ENCODE measurements around the gene ACLY. TPM values are rescaled to one million over a fixed set of nuclear protein-coding genes. Genes with fewer than 3 reads are reported as not detected.

The ACLY gene
- total and polyA plus RNA-seq, 7 experiments from 2014 or later, result 42.7 to 154 (median 67.9) TPM

DNA sequence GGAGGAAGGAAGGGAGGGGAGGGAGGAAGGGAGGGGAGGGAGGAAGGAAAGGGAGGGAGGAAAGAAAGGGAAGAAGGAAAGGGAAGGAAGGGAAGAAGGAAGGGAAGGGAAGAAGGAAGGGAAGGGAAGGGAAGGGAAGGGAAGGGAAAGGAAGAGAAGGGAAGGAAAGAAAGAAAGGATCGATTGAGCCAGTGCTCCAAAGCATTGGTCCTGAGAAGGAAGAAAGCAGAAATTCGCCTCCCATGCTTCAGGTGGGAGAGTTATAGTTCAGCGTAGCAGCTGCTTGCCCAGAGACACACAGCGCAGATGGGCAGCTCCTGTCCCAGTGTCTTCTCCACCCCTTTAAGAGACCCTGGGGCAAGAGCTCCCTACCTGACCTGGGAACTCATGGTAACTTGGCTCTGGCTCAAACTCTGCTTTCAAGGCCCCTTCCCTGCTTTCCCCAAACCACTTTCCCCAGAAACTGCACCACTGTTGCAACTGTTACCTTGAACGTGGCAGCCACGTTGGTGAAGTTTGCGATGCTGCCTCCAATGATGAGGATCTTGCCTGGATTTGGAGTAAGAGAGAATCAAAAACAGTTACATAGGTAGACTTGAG lies 14.4 kb downstream of the ACLY start:
- H3K36me3 ChIP-seq (ENCODE audit: control insufficient read depth in 2 of 3, insufficient read depth in 3 of 3, low read length in 3 of 3), result peaks cover 18 to 85% (median 21%) of the 10 kb centered on the region in 3 experiments
- no peak overlapping the region for H3K27ac ChIP-seq (ENCODE audit: low read depth, low read length)
- no peak overlapping the region for H3K27ac Mint-ChIP-seq
- H3K9me3 Mint-ChIP-seq, result no peaks in the 10 kb centered on the region
- no peak overlapping the region for H3K4me3 Mint-ChIP-seq
- CTCF ChIA-PET, result no interaction called here
- H3K4me3 ChIP-seq (ENCODE audit: low read length), result no peak overlapping the region
- DNase-seq (no peak), ATAC-seq (no peak)
- H3K9me3 ChIP-seq (ENCODE audit: control insufficient read depth in 2 of 3, low read length in 3 of 3), result no peaks in the 10 kb centered on the region
- peaks cover 0 to 8% (median 0%) of the 10 kb centered on the region in 7 donors for H3K4me1 Mint-ChIP-seq
- H3K4me1 ChIP-seq (ENCODE audit: control insufficient read depth in 2 of 2, insufficient read depth in 2 of 2, low read length in 2 of 2), result no peaks in the 10 kb centered on the region
- no peaks in the 10 kb centered on the region for H3K27me3 Mint-ChIP-seq
- POLR2A ChIA-PET, result no interaction called here
- intact Hi-C loops (cut with micrococcal nuclease), result no loop called here
- H3K27me3 ChIP-seq (ENCODE audit: control insufficient read depth in 2 of 2, insufficient read depth in 2 of 2, low read length in 2 of 2), result no peaks in the 10 kb centered on the region
- H3K36me3 Mint-ChIP-seq, result peaks cover 9 to 55% (median 12%) of the 10 kb centered on the region in 5 donors

DNA sequence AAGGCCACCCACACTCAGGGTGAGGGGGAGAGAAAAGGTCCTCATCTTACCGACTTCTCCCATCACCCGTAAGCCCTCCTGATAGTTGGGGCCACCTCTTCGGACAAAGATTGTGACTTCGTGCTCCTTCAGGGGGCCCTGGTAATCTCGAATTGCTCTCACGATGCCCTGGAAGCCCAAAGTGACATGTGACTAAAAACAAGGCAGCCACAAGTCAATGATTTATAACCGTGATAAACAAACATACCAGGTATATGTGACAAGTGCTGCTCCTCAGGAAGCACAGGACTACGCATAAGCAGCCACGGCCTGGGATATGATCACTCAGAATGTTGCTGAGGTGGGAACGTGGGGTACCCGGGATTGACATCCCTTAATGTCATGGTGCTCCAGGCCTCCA lies 17.1 kb downstream of the ACLY start:
- no peaks in the 10 kb centered on the region for H3K4me1 ChIP-seq (ENCODE audit: control insufficient read depth in 2 of 2, insufficient read depth in 2 of 2, low read length in 2 of 2)
- H3K4me3 ChIP-seq (ENCODE audit: low read length), result no peak overlapping the region
- no peak for DNase-seq
- Mint-ChIP-seq H3K36me3 (peaks cover 13 to 58% (median 15%) of the 10 kb centered on the region in 5 donors), H3K4me1 (peaks cover 0 to 11% (median 0%) of the 10 kb centered on the region in 7 donors), H3K27ac (no peak overlapping the region), H3K9me3 (no peaks in the 10 kb centered on the region), H3K27me3 (no peaks in the 10 kb centered on the region), H3K4me3 (no peak overlapping the region)
- intact Hi-C loops (cut with micrococcal nuclease), result no loop called here
- CTCF ChIA-PET, result no interaction called here
- ATAC-seq, result no peak
- no peaks in the 10 kb centered on the region for H3K27me3 ChIP-seq (ENCODE audit: control insufficient read depth in 2 of 2, insufficient read depth in 2 of 2, low read length in 2 of 2)
- no peak overlapping the region for H3K27ac ChIP-seq (ENCODE audit: low read depth, low read length)
- POLR2A ChIA-PET, result no interaction called here
- peaks cover 28 to 85% (median 29%) of the 10 kb centered on the region in 3 experiments for H3K36me3 ChIP-seq (ENCODE audit: control insufficient read depth in 2 of 3, insufficient read depth in 3 of 3, low read length in 3 of 3)
- H3K9me3 ChIP-seq (ENCODE audit: control insufficient read depth in 2 of 3, low read length in 3 of 3), result no peaks in the 10 kb centered on the region

DNA sequence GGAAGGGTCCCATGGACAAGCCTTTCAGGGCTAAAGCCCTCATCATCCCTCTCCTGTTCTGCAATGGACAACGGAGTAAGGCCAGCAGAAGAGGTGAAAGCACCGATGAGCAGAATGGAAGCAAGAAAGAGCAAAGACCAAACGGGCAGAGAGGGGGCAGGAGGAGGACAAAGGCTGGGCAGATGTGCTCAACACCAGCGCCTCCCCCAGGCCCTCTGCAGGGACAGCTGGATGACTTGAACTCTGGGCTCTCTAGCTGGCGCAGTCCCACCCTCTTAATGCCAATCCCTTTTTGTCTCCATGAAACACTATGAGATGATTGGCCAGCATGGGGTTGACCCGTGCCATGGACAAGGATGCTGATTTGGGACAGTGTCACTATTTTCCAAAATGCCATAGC lies 22.0 kb downstream of the ACLY start:
- Mint-ChIP-seq H3K4me3 (no peak overlapping the region), H3K27me3 (no peaks in the 10 kb centered on the region), H3K36me3 (peaks cover 11 to 72% (median 20%) of the 10 kb centered on the region in 5 donors), H3K9me3 (no peaks in the 10 kb centered on the region), H3K4me1 (peaks cover 0 to 16% (median 0%) of the 10 kb centered on the region in 7 donors), H3K27ac (peak overlapping the region in 2 of 9 donors; percentile 42 to 62)
- intact Hi-C loops (cut with micrococcal nuclease), result no loop called here
- ChIA-PET POLR2A (no interaction called here), CTCF (no interaction called here)
- DNase-seq (no peak), ATAC-seq (no peak)
- Histone ChIP-seq H3K27ac (ENCODE audit: low read depth, low read length) (no peak overlapping the region), H3K27me3 (ENCODE audit: control insufficient read depth in 2 of 2, insufficient read depth in 2 of 2, low read length in 2 of 2) (no peaks in the 10 kb centered on the region), H3K4me1 (ENCODE audit: control insufficient read depth in 2 of 2, insufficient read depth in 2 of 2, low read length in 2 of 2) (no peaks in the 10 kb centered on the region), H3K36me3 (ENCODE audit: control insufficient read depth in 2 of 3, insufficient read depth in 3 of 3, low read length in 3 of 3) (peaks cover 15 to 94% (median 23%) of the 10 kb centered on the region in 3 experiments), H3K4me3 (ENCODE audit: low read length) (no peak overlapping the region), H3K9me3 (ENCODE audit: control insufficient read depth in 2 of 3, low read length in 3 of 3) (no peaks in the 10 kb centered on the region)

DNA sequence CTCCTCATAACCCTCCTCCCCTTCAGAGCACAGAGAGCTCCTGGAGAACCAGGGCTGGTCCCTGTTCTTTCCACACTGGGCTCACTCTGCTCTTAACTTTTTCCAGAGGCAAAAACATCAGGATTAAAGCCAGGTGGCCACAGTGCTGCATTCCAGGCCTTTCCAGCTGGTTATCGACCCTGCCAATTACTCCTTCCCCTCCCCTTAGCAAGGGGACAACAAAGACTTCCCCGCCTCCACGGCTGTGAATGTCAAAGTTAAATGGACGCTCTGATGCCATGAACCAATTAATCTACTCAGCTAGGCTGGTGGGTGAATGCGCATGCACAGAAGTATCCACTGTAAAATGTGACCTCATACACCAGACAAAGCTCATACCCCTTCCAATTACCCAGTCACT lies 23.1 kb downstream of the ACLY start:
- ChIA-PET CTCF (no interaction called here), POLR2A (no interaction called here)
- intact Hi-C loops (cut with micrococcal nuclease), result no loop called here
- ATAC-seq, result no peak
- Histone ChIP-seq H3K9me3 (ENCODE audit: control insufficient read depth in 2 of 3, low read length in 3 of 3) (no peaks in the 10 kb centered on the region), H3K27me3 (ENCODE audit: control insufficient read depth in 2 of 2, insufficient read depth in 2 of 2, low read length in 2 of 2) (no peaks in the 10 kb centered on the region), H3K4me3 (ENCODE audit: low read length) (no peak overlapping the region), H3K27ac (ENCODE audit: low read depth, low read length) (no peak overlapping the region), H3K4me1 (ENCODE audit: control insufficient read depth in 2 of 2, insufficient read depth in 2 of 2, low read length in 2 of 2) (no peaks in the 10 kb centered on the region), H3K36me3 (ENCODE audit: control insufficient read depth in 2 of 3, insufficient read depth in 3 of 3, low read length in 3 of 3) (peaks cover 15 to 94% (median 23%) of the 10 kb centered on the region in 3 experiments)
- Mint-ChIP-seq H3K4me3 (no peak overlapping the region), H3K9me3 (no peaks in the 10 kb centered on the region), H3K36me3 (peaks cover 4 to 65% (median 20%) of the 10 kb centered on the region in 5 donors), H3K27ac (peak overlapping the region in 1 of 9 donors; percentile 59), H3K27me3 (no peaks in the 10 kb centered on the region), H3K4me1 (peaks cover 0 to 9% (median 0%) of the 10 kb centered on the region in 7 donors)
- DNase-seq, result no peak

DNA sequence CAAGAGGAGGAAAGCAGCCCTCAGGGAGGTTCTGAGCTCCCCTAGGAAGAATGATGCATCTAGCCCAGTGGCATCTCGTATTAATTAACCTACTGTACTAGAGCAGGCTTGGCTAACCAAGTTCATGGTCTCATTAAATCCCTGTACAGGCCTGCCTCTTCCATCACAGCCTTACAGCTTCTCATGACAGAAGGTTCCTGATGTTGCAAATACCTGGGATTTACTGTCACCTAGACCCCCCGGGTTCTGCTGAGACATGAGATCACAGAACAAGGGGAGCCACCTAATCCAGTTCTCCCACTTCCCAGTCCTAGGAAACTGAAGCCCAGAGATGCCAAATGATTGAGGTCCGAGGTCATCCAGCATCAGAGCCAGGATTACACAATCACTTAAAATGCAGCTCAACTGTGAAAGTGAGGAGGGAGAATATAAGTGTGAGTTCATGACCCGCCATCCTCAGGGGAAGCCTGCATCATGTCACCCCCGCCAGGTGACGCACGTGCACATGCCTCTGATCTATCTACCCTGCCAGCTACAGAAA lies 23.9 kb downstream of the ACLY start:
- CTCF ChIA-PET, result interaction anchor here (0.6 kb wide), 1 partner anchor 88 kb away, joined by 6 read pairs; no protein-coding TSS in a partner anchor
- POLR2A ChIA-PET, result no interaction called here
- Mint-ChIP-seq H3K27ac (no peak overlapping the region), H3K4me3 (no peak overlapping the region), H3K9me3 (no peaks in the 10 kb centered on the region), H3K27me3 (no peaks in the 10 kb centered on the region), H3K4me1 (peaks cover 0 to 9% (median 0%) of the 10 kb centered on the region in 7 donors), H3K36me3 (peaks cover 4 to 66% (median 22%) of the 10 kb centered on the region in 5 donors)
- Histone ChIP-seq H3K27ac (ENCODE audit: low read depth, low read length) (no peak overlapping the region), H3K27me3 (ENCODE audit: control insufficient read depth in 2 of 2, insufficient read depth in 2 of 2, low read length in 2 of 2) (no peaks in the 10 kb centered on the region), H3K9me3 (ENCODE audit: control insufficient read depth in 2 of 3, low read length in 3 of 3) (no peaks in the 10 kb centered on the region), H3K36me3 (ENCODE audit: control insufficient read depth in 2 of 3, insufficient read depth in 3 of 3, low read length in 3 of 3) (peaks cover 15 to 92% (median 23%) of the 10 kb centered on the region in 3 experiments), H3K4me3 (ENCODE audit: low read length) (no peak overlapping the region), H3K4me1 (ENCODE audit: control insufficient read depth in 2 of 2, insufficient read depth in 2 of 2, low read length in 2 of 2) (no peaks in the 10 kb centered on the region)
- intact Hi-C loops (cut with micrococcal nuclease), result no loop called here
- DNase-seq, result no peak
- no peak for ATAC-seq

DNA sequence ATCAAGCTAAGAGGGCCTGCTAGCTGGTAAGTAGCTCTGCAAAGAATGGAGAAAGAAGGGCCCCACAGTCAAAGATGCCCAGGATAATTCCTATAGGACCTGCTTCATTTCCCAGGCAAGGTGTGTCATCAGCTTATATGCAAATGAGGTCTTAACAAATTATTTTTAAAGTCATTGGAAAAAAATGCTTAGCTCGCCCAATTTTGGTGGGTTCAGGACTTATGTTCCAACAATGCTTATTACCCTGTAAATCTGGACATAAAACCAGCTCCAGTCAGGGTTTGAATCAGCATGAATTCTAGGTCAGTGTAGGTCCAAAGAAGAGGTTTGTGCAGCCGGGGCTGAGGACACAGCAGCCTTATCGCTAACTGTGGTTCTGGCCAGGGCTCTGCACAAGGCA lies 25.4 kb downstream of the ACLY start:
- Histone ChIP-seq H3K4me1 (ENCODE audit: control insufficient read depth in 2 of 2, insufficient read depth in 2 of 2, low read length in 2 of 2) (no peaks in the 10 kb centered on the region), H3K4me3 (ENCODE audit: low read length) (no peak overlapping the region), H3K36me3 (ENCODE audit: control insufficient read depth in 2 of 3, insufficient read depth in 3 of 3, low read length in 3 of 3) (peaks cover 15 to 90% (median 17%) of the 10 kb centered on the region in 3 experiments), H3K9me3 (ENCODE audit: control insufficient read depth in 2 of 3, low read length in 3 of 3) (no peaks in the 10 kb centered on the region), H3K27ac (ENCODE audit: low read depth, low read length) (no peak overlapping the region), H3K27me3 (ENCODE audit: control insufficient read depth in 2 of 2, insufficient read depth in 2 of 2, low read length in 2 of 2) (no peaks in the 10 kb centered on the region)
- ChIA-PET CTCF (interaction anchor here (0.7 kb wide), 1 partner anchor 103 kb away, joined by 5 read pairs; no protein-coding TSS in a partner anchor), POLR2A (interaction anchor here (0.7 kb wide), 1 partner anchor 205 kb away, joined by 3 read pairs; the partner anchor contains the start of gene EIF1)
- peaks cover 0 to 58% (median 18%) of the 10 kb centered on the region in 5 donors for H3K36me3 Mint-ChIP-seq
- ATAC-seq (no peak), DNase-seq (no peak)
- intact Hi-C loops (cut with micrococcal nuclease), result no loop called here
- no peak overlapping the region for H3K4me3 Mint-ChIP-seq
- H3K9me3 Mint-ChIP-seq, result no peaks in the 10 kb centered on the region
- H3K4me1 Mint-ChIP-seq, result peaks cover 0 to 5% (median 0%) of the 10 kb centered on the region in 7 donors
- no peaks in the 10 kb centered on the region for H3K27me3 Mint-ChIP-seq
- H3K27ac Mint-ChIP-seq, result no peak overlapping the region

DNA sequence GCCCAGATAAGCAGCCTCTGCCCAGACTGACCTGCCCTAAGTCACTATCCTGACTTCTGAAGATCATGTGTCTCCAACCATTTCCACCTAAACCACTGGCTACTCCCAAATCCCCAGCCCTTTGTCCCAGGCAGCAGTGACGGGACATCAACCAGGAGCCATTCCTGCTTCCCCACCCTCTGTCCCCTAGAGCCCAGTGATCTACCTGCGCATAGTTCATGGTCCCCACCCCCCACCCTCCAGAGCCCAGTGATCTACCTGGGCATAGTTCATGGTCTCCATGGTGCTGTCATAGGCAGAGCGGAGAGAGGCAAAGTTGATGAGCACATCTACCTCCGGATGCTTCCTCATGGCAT lies 26.8 kb downstream of the ACLY start:
- no peak for ATAC-seq
- no peaks in the 10 kb centered on the region for H3K9me3 ChIP-seq (ENCODE audit: control insufficient read depth in 2 of 3, low read length in 3 of 3)
- peak overlapping the region in 1 of 9 donors; percentile 41 for H3K27ac Mint-ChIP-seq
- no peaks in the 10 kb centered on the region for H3K9me3 Mint-ChIP-seq
- no peak overlapping the region for H3K27ac ChIP-seq (ENCODE audit: low read depth, low read length)
- H3K4me3 Mint-ChIP-seq, result no peak overlapping the region
- intact Hi-C loops (cut with micrococcal nuclease), result no loop called here
- H3K36me3 ChIP-seq (ENCODE audit: control insufficient read depth in 2 of 3, insufficient read depth in 3 of 3, low read length in 3 of 3), result peaks cover 13 to 89% (median 14%) of the 10 kb centered on the region in 3 experiments
- no peaks in the 10 kb centered on the region for H3K27me3 ChIP-seq (ENCODE audit: control insufficient read depth in 2 of 2, insufficient read depth in 2 of 2, low read length in 2 of 2)
- no peaks in the 10 kb centered on the region for H3K27me3 Mint-ChIP-seq
- no peaks in the 10 kb centered on the region for H3K4me1 ChIP-seq (ENCODE audit: control insufficient read depth in 2 of 2, insufficient read depth in 2 of 2, low read length in 2 of 2)
- H3K36me3 Mint-ChIP-seq, result peaks cover 4 to 58% (median 17%) of the 10 kb centered on the region in 5 donors
- peaks cover 0 to 5% (median 0%) of the 10 kb centered on the region in 7 donors for H3K4me1 Mint-ChIP-seq
- ChIA-PET POLR2A (no interaction called here), CTCF (no interaction called here)
- no peak for DNase-seq
- H3K4me3 ChIP-seq (ENCODE audit: low read length), result no peak overlapping the region

All from naive thymus-derived CD4-positive, alpha-beta T cell (primary cell).